Measurements from ENCODE around the gene NFIB. TPM values are rescaled to one million over a fixed set of nuclear protein-coding genes. Genes with fewer than 3 reads are reported as not detected.

NFIB gene
- total RNA-seq, 2 experiments from 2014 or later: 13.7 to 25.1 TPM

DNA sequence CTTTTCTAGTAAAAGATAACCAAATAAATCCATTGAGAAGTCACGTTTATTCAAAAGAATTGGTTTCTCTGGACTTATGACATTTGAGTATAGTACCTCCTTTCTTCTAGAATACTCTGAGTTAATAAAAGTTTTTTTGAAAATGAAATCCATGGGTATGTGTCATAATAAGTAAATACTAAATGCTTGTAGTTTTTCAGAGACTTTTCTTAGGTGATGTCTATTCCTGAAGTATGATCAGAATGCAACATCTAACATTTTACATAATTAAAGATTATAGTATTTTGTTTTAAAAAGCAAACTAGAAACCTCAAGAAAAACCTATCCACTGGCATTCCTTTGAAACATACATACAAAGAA lies 63.2 kb downstream of the NFIB start:
- intact Hi-C loops (cut with micrococcal nuclease; ENCODE audit: unreplicated experiment): no loop called here
- Histone ChIP-seq H3K4me3 (ENCODE audit: low read depth, low read length, poor library complexity, severe bottlenecking) (no peak overlapping the region), H3K4me1 (ENCODE audit: insufficient read depth, low read length, poor library complexity, severe bottlenecking) (no peaks in the 10 kb centered on the region), H3K79me2 (ENCODE audit: insufficient read depth, low read depth, low read length) (no peaks in the 10 kb centered on the region), H3K36me3 (ENCODE audit: insufficient read depth, low read length) (no peaks in the 10 kb centered on the region; the same call in 1 of the 2 replicates), H3K9me2 (ENCODE audit: insufficient read depth, low read length) (no peaks in the 10 kb centered on the region), H3K9me3 (ENCODE audit: low read length) (no peaks in the 10 kb centered on the region), H3K27ac (ENCODE audit: low read depth, low read length, poor library complexity, severe bottlenecking) (no peak overlapping the region), H4K20me1 (ENCODE audit: insufficient read depth, low read length) (no peaks in the 10 kb centered on the region), H2AFZ (ENCODE audit: low read length) (no peak overlapping the region), H3K4me2 (ENCODE audit: low read length) (no peak overlapping the region)
- ChIA-PET CTCF (ENCODE audit: unreplicated experiment) (no interaction called here), POLR2A (interaction anchor here (1.1 kb wide), 1 partner anchor 56 kb away, joined by 3 read pairs; no protein-coding TSS in a partner anchor)
- TF ChIP-seq, protein P1, sequence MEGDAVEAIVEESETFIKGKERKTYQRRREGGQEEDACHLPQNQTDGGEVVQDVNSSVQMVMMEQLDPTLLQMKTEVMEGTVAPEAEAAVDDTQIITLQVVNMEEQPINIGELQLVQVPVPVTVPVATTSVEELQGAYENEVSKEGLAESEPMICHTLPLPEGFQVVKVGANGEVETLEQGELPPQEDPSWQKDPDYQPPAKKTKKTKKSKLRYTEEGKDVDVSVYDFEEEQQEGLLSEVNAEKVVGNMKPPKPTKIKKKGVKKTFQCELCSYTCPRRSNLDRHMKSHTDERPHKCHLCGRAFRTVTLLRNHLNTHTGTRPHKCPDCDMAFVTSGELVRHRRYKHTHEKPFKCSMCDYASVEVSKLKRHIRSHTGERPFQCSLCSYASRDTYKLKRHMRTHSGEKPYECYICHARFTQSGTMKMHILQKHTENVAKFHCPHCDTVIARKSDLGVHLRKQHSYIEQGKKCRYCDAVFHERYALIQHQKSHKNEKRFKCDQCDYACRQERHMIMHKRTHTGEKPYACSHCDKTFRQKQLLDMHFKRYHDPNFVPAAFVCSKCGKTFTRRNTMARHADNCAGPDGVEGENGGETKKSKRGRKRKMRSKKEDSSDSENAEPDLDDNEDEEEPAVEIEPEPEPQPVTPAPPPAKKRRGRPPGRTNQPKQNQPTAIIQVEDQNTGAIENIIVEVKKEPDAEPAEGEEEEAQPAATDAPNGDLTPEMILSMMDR (conservative IDR thresholded peaks at IDR 0.05; ENCODE audit: low read length): no peak
- TF ChIP-seq EZH2phosphoT487 (IDR thresholded peaks at IDR 0.05; ENCODE audit: borderline replicate concordance, low read depth, low read length): no peak
- no peak for DNase-seq (ENCODE audit: low spot score)
- no TSS peak for BruUV-seq (replicated peaks)

DNA sequence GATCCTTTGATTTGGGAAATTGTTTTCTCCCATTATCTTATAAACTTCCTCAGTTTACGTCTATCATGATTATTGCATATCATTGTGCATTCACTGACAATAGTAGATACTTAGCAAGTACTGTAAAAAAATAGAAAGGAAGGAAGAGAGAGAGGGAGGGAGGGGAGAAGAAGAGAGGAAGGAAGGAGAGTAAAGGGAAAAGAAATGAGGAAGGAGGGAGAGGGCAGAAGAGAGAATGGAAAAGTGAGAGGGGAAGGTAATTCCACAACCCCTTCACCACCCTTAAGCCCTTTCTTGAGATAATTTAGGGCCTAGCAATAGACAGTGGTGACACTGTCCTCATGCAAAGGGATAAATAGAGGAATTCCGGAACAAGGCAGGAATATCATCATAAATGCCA lies 64.4 kb downstream of the NFIB start:
- H3K4me3 ChIP-seq (ENCODE audit: low read depth, low read length, poor library complexity, severe bottlenecking): no peak overlapping the region
- no peaks in the 10 kb centered on the region for H3K9me2 ChIP-seq (ENCODE audit: insufficient read depth, low read length)
- no peak for DNase-seq (ENCODE audit: low spot score)
- POLR2A ChIA-PET: no interaction called here
- H2AFZ ChIP-seq (ENCODE audit: low read length): no peak overlapping the region
- no peak overlapping the region for H3K27ac ChIP-seq (ENCODE audit: low read depth, low read length, poor library complexity, severe bottlenecking)
- intact Hi-C loops (cut with micrococcal nuclease; ENCODE audit: unreplicated experiment): no loop called here
- BruUV-seq (replicated peaks): no TSS peak
- H4K20me1 ChIP-seq (ENCODE audit: insufficient read depth, low read length): no peaks in the 10 kb centered on the region
- no peaks in the 10 kb centered on the region for H3K36me3 ChIP-seq (ENCODE audit: insufficient read depth, low read length)
- no peaks in the 10 kb centered on the region for H3K79me2 ChIP-seq (ENCODE audit: insufficient read depth, low read depth, low read length)
- no peaks in the 10 kb centered on the region for H3K4me1 ChIP-seq (ENCODE audit: insufficient read depth, low read length, poor library complexity, severe bottlenecking)
- no peaks in the 10 kb centered on the region for H3K9me3 ChIP-seq (ENCODE audit: low read length)
- no peak overlapping the region for H3K4me2 ChIP-seq (ENCODE audit: low read length)
- TF ChIP-seq EZH2phosphoT487 (IDR thresholded peaks at IDR 0.05; ENCODE audit: borderline replicate concordance, low read depth, low read length): no peak
- TF ChIP-seq, protein P1 (conservative IDR thresholded peaks at IDR 0.05; ENCODE audit: low read length): no peak
- CTCF ChIA-PET (ENCODE audit: unreplicated experiment): no interaction called here

DNA sequence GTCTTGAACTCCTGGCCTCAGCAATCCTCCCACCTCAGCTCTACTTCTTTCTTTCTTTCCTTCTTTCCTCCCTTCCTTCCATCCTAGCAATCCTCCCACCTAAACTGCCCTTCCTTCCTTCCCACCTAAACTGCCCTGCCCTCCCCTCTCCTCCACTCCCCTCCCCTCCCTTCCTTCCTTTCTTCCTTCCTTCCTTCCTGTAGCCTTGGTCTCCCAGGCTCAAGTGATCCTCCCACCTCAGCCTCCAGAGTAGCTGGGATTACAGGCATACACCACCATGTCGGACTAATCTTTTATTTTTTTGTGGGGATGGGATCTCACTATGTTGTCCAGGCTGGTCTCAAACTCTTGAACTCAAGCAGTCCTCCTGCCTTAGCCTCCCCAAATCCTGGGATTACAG lies 65.8 kb downstream of the NFIB start:
- no peaks in the 10 kb centered on the region for H3K9me3 ChIP-seq (ENCODE audit: low read length)
- BruUV-seq (replicated peaks): no TSS peak
- no peak for TF ChIP-seq EZH2phosphoT487 (IDR thresholded peaks at IDR 0.05; ENCODE audit: borderline replicate concordance, low read depth, low read length)
- TF ChIP-seq, protein P1 (conservative IDR thresholded peaks at IDR 0.05; ENCODE audit: low read length): no peak
- ChIA-PET CTCF (ENCODE audit: unreplicated experiment) (no interaction called here), POLR2A (interaction anchor here (0.6 to 1.1 kb wide), 4 partner anchors 28 to 427 kb away, joined by 3 to 8 read pairs (median 4); no protein-coding TSS in a partner anchor)
- H3K4me2 ChIP-seq (ENCODE audit: low read length): no peak overlapping the region
- no peaks in the 10 kb centered on the region for H4K20me1 ChIP-seq (ENCODE audit: insufficient read depth, low read length)
- H2AFZ ChIP-seq (ENCODE audit: low read length): no peak overlapping the region
- H3K36me3 ChIP-seq (ENCODE audit: insufficient read depth, low read length): no peaks in the 10 kb centered on the region
- no peaks in the 10 kb centered on the region for H3K4me1 ChIP-seq (ENCODE audit: insufficient read depth, low read length, poor library complexity, severe bottlenecking)
- H3K4me3 ChIP-seq (ENCODE audit: low read depth, low read length, poor library complexity, severe bottlenecking): no peak overlapping the region
- intact Hi-C loops (cut with micrococcal nuclease; ENCODE audit: unreplicated experiment): no loop called here
- no peak for DNase-seq (ENCODE audit: low spot score)
- no peaks in the 10 kb centered on the region for H3K79me2 ChIP-seq (ENCODE audit: insufficient read depth, low read depth, low read length)
- H3K27ac ChIP-seq (ENCODE audit: low read depth, low read length, poor library complexity, severe bottlenecking): no peak overlapping the region
- no peaks in the 10 kb centered on the region for H3K9me2 ChIP-seq (ENCODE audit: insufficient read depth, low read length)
